LNCaP clone FGC (cell line): ENCODE measurements around the gene BCAR3.
"Not testable (repeated sequence)": the region's sequence is repeated elsewhere in the genome, so short reads cannot be mapped to it uniquely, and the experiment has no call there.

ENCODE experiments used
- DNase-seq: peaks from one replicate; pipeline ENCODE4 v3.0.0-alpha.2; 2011; ENCODE audit warnings: low read depth
- H3K4me3 ChIP-seq: 2 replicates; pipeline ENCODE4 v1.5.1; 2011; ENCODE audit warnings: mild to moderate bottlenecking, low read depth, low read length, control low read depth
- CTCF ChIP-seq: IDR thresholded peaks from 2 replicates; pipeline ENCODE4 v1.5.1; 2012; ENCODE audit warnings: mild to moderate bottlenecking; ENCODE audit not compliant: control insufficient read depth, insufficient read depth; ENCODE audit errors: extremely low read depth

BCAR3 gene

GRCh38 chr1:93594603-93594880 is 87.1 kb downstream of the BCAR3 start:
- no peak for DNase-seq
- no peak overlapping the region for H3K4me3 ChIP-seq
- TF ChIP-seq CTCF: no peak

GRCh38 chr1:93593854-93594602 is 87.6 kb downstream of the BCAR3 start:
- DNase-seq: no peak
- TF ChIP-seq CTCF: no peak
- no peak overlapping the region for H3K4me3 ChIP-seq

- TF ChIP-seq CTCF: no peak
- H3K4me3 ChIP-seq: no peak overlapping the region
- DNase-seq: no peak
Measured at GRCh38 chr1:93592551-93592949, 89.1 kb downstream of the BCAR3 start.

GRCh38 chr1:93591676-93592550 is 89.7 kb downstream of the BCAR3 start:
- no peak for DNase-seq
- TF ChIP-seq CTCF: no peak
- no peak overlapping the region for H3K4me3 ChIP-seq

GRCh38 chr1:93591291-93591675 is 90.4 kb downstream of the BCAR3 start:
- not testable (repeated sequence) for H3K4me3 ChIP-seq, DNase-seq

GRCh38 chr1:93588955-93589354 is 92.7 kb downstream of the BCAR3 start:
- no peak overlapping the region for H3K4me3 ChIP-seq
- no peak for TF ChIP-seq CTCF
- DNase-seq: no peak

- DNase-seq: no peak
- no peak overlapping the region for H3K4me3 ChIP-seq
- no peak for TF ChIP-seq CTCF
Measured at GRCh38 chr1:93588206-93588605, 93.4 kb downstream of the BCAR3 start.
